Measurements from ENCODE around the gene RALGAPA2. TPM values are rescaled to one million over a fixed set of nuclear protein-coding genes. Genes with fewer than 3 reads are reported as not detected.

Gene RALGAPA2
- total RNA-seq, 1 experiment from 2014 or later = 10.8 TPM

GRCh38 chr20:20699144-20699543 lies 13.3 kb downstream of the RALGAPA2 start:
- no peak overlapping the region for H3K27ac ChIP-seq (ENCODE audit: low read depth, low read length)
- H3K4me3 ChIP-seq (replicated peaks in 1 of 2; ENCODE audit: low read depth in 1 of 2, low read length in 2 of 2) = no peak overlapping the region
- H3K9me2 ChIP-seq (ENCODE audit: insufficient read depth) = no peaks in the 10 kb centered on the region
- intact Hi-C loops (cut with micrococcal nuclease) = no loop called here
- H3K27me3 ChIP-seq (ENCODE audit: insufficient read depth, low read length) = no peaks in the 10 kb centered on the region
- TF ChIP-seq FOSL1 (IDR thresholded peaks at IDR 0.05; ENCODE audit: low read depth) = no peak
- no peak for TF ChIP-seq JUND (IDR thresholded peaks at IDR 0.05)
- TF ChIP-seq ZNF274 (IDR thresholded peaks at IDR 0.05; ENCODE audit: low read depth, low read length) = no peak
- ChIA-PET RAD21 (ENCODE audit: low non-redundant PET in 1 of 2, low total read pairs in 2 of 2, uncharacterized antibody in 2 of 2, unreplicated experiment in 2 of 2) (no interaction called here), CTCF (no interaction called here), POLR2A (no interaction called here)
- no peaks in the 10 kb centered on the region for H3K4me1 ChIP-seq (ENCODE audit: control insufficient read depth in 1 of 2, insufficient read depth in 2 of 2, low read length in 2 of 2)
- no TSS peak for BruUV-seq (replicated peaks)
- no peak for DNase-seq (ENCODE audit: low read depth, low spot score)
- H3K79me2 ChIP-seq (ENCODE audit: insufficient read depth, low read length) = no peaks in the 10 kb centered on the region
- H3K9me3 ChIP-seq (ENCODE audit: control insufficient read depth in 1 of 2, insufficient read depth in 1 of 2, low read depth in 1 of 2, low read length in 2 of 2) = no peaks in the 10 kb centered on the region
- no peak overlapping the region for H2AFZ ChIP-seq (ENCODE audit: low read depth, low read length, poor library complexity, severe bottlenecking)
- H3K36me3 ChIP-seq (ENCODE audit: control insufficient read depth in 1 of 2, insufficient read depth in 2 of 2, low read length in 2 of 2) = no peaks in the 10 kb centered on the region
- no peak overlapping the region for H3K4me2 ChIP-seq (ENCODE audit: low read length)
- ATAC-seq = no peak
- H3K9ac ChIP-seq (ENCODE audit: low read length) = no peak overlapping the region
- no peaks in the 10 kb centered on the region for H4K20me1 ChIP-seq (ENCODE audit: insufficient read depth)

GRCh38 chr20:20697325-20697845 lies 15.1 kb downstream of the RALGAPA2 start:
- H3K27me3 ChIP-seq (ENCODE audit: insufficient read depth, low read length) = no peaks in the 10 kb centered on the region
- H3K4me3 ChIP-seq (replicated peaks in 1 of 2; ENCODE audit: low read depth in 1 of 2, low read length in 2 of 2) = no peak overlapping the region
- TF ChIP-seq EZH2 (IDR thresholded peaks at IDR 0.05) (no peak), EGR1 (IDR thresholded peaks at IDR 0.05; ENCODE audit: low read depth) (no peak), ATF3 (IDR thresholded peaks at IDR 0.05) (no peak), TCF7L2 (IDR thresholded peaks at IDR 0.05; ENCODE audit: borderline replicate concordance, extremely low read depth, insufficient read depth, insufficient read length) (no peak), ELF1 (IDR thresholded peaks at IDR 0.05; ENCODE audit: borderline replicate concordance, low read depth) (no peak), ZBTB33 (IDR thresholded peaks at IDR 0.05; ENCODE audit: extremely low read depth, insufficient replicate concordance, low read length) (no peak), YY1 (IDR thresholded peaks at IDR 0.05; ENCODE audit: extremely low read depth, insufficient replicate concordance, low read depth, low read length) (no peak), CBX3 (IDR thresholded peaks at IDR 0.05; ENCODE audit: low read depth) (no peak), REST (IDR thresholded peaks at IDR 0.05; ENCODE audit: low read depth) (no peak)
- H3K4me1 ChIP-seq (ENCODE audit: control insufficient read depth in 1 of 2, insufficient read depth in 2 of 2, low read length in 2 of 2) = no peaks in the 10 kb centered on the region
- no peak overlapping the region for H3K27ac ChIP-seq (ENCODE audit: low read depth, low read length)
- intact Hi-C loops (cut with micrococcal nuclease) = no loop called here
- no peaks in the 10 kb centered on the region for H3K9me2 ChIP-seq (ENCODE audit: insufficient read depth)
- no peaks in the 10 kb centered on the region for H3K36me3 ChIP-seq (ENCODE audit: control insufficient read depth in 1 of 2, insufficient read depth in 2 of 2, low read length in 2 of 2)
- ChIA-PET RAD21 (ENCODE audit: low non-redundant PET in 1 of 2, low total read pairs in 2 of 2, uncharacterized antibody in 2 of 2, unreplicated experiment in 2 of 2) (no interaction called here), CTCF (no interaction called here), POLR2A (no interaction called here)
- no peaks in the 10 kb centered on the region for H3K79me2 ChIP-seq (ENCODE audit: insufficient read depth, low read length)
- H2AFZ ChIP-seq (ENCODE audit: low read depth, low read length, poor library complexity, severe bottlenecking) = no peak overlapping the region
- no peaks in the 10 kb centered on the region for H4K20me1 ChIP-seq (ENCODE audit: insufficient read depth)
- DNase-seq (ENCODE audit: low read depth, low spot score) = no peak
- BruUV-seq (replicated peaks) = no TSS peak
- H3K4me2 ChIP-seq (ENCODE audit: low read length) = no peak overlapping the region
- no peaks in the 10 kb centered on the region for H3K9me3 ChIP-seq (ENCODE audit: control insufficient read depth in 1 of 2, insufficient read depth in 1 of 2, low read depth in 1 of 2, low read length in 2 of 2)
- peak; percentile 58 for ATAC-seq
- H3K9ac ChIP-seq (ENCODE audit: low read length) = no peak overlapping the region

Measured in HCT116 (cell line).